Right lobe of liver (tissue), 4 donors: ENCODE data around the gene EXOC3L2.
A peak's percentile ranks its signal among the peaks of the same experiment; 100 is the strongest.

Source experiments
- CTCF ChIP-seq, 4 donors: fragments of 200-600 bp in 3 of 4; fragments of 450-650 bp in 1 of 4; IDR thresholded peaks; one replicate each; pipeline versions ENCODE4 v1.5.1 to v1.8.0; 2016 to 2022; ENCODE audit warnings: antibody characterized with exemption in 4 of 4, mild to moderate bottlenecking in 2 of 4
- POLR2A ChIP-seq: fragments of 450-650 bp; IDR thresholded peaks from one replicate; pipeline ENCODE4 v1.6.1; 2017; ENCODE audit warnings: antibody characterized with exemption, mild to moderate bottlenecking
- donor health status: DM: no; HTN: no; CAD: no.
- donor health status: DM: no; HTN: no; CAD: no.
- donor health status: DM: no; HTN: yes; CAD: no.

DNA sequence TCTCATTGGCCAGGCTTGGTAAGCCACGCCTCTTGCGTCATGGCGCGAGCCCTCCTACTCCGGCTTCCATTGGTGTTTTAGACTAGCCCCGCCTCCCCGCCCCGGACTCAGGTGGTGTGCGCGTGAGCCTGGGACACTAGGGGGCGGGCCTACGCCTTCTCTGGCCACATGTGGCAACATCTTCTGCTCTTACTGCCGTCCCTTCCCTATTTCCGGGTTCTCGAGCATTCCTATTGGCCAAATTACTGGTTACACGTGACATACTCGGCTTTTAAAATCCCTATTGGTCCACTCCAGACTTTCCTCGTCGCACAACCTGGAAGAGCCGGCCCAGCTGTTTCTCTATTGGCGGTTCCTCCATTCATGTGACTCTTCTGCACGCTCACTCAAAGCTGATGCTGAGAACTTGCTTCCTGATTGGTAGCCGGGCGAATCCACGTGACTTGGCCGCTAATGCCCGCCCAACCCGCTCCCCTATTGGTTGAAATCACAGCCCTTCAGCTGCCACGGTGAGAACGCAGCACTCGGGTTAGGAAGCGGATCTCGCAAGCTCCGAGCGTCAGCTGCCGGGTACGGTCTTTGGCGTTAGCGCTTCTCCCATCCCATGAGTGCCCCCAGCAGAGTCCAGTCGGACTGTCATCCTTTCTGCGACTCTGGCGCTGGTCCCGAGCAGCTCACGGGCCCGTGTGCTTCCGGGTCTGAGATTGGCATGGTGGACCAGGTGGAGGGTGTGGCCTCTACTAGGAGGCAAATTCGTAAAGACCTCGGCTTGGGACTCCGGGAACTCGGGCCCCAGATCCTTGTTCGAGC, 66.7 kb downstream of the EXOC3L2 start, which contains the start of gene BLOC1S3:
- TF ChIP-seq POLR2A (peak; percentile 83), CTCF (IDR thresholded peaks at IDR 0.05) (peak; percentile 19 to 62 (median 48))
